HS-27A (cell line): Measurements from ENCODE around the gene ADGRL2.

ENCODE experiments used
- DNase-seq: peaks from one replicate; pipeline ENCODE4 v3.0.0-alpha.2; 2012; ENCODE audit warnings: low read depth, missing footprints

The ADGRL2 gene

DNA sequence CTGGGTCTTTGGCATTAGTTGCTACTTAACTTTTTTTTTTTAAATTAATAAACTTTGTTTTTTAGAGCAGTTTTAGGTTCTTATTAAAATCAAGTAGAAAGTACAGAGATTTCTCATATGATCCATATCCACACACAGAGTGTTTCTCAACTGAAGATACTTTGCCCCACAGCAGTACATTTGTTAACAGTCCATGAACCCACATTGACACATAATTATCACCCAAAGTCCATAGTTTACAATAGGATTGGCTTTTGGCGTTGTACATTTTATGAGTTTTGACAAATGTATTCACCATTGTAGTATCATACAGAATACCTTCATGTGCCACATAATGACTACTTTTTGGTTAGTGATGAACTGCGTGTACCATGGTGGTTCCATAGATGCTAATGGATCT, 106.8 kb downstream of the ADGRL2 start:
- DNase-seq: no peak

DNA sequence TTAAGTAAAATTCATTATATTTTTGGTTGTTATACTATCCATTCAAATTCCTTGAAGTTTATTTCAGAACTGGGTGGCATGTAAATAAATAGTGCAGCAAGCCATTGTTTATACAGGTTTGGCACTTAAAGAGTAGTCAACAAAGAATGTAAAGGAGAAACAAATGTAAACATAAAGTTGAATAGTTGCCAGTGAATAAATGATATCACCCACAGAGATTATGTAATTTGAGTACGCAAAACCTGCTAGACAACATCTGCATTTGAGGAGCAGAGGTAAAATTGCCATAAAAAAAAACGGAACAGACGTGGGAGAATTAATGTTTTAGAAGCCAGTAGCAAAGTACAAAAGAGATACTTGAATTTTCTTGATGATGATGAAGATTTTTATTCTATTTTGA, 111.6 kb downstream of the ADGRL2 start:
- no peak for DNase-seq

DNA sequence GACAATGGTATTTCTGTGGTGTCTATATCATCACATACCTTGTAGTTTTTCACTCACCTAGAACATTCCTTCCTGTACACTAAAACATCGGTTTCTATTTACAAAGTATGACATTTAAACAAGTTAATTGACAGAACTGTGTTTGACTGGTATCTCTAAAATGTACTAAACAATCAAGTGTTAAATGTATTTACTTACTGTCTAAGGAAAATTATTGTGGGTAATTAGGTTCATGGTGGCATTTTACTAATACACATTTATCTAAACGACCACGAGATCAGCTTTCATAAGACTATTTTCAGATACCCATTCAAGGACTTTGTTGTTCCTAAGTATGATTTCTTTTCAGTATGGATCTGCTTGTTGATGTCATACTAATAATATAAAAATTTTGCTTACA, 115.2 kb downstream of the ADGRL2 start:
- DNase-seq: no peak

DNA sequence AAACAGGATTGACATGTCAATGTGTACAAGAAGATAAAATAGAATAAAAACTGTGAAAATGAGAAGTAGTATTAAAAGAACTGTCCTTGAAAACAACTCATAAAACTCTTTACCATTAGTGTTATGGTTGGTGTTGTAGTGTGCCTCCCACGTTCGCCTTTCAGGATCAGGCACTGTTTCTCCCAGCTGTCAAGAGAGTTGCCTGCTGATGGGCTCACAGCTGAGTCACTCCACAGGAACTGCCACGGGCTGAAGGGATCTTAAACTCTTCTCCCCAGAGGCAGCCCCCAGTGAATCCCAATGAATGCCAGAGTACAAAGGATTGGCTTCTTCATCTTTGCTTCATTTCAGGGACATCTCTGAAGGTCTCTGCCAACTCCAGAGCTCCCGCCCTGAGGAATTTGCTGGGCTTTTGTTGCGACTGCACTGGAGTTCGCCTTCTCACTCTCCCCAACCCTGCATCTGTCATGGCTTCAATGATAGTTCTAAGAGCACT, 119.6 kb downstream of the ADGRL2 start:
- DNase-seq: no peak

DNA sequence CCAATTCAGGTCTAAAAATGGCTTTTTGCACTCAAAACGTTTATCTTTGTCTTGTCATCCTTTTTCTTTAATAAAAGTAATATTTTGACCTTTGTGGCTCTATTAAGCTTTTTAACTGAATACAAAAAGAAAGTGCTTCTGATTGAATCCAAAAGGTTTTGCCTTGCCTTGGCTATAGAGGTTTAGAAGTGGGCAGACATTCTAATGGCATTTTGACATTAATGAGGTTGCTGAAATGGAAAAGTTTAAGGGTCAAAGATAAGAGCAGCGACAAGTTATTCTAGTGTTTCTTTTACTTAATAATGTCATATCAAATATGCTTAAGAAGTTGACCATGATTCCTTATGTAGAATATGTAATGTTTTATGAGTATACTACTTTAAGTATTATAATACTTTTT, 120.2 kb downstream of the ADGRL2 start:
- DNase-seq: no peak

DNA sequence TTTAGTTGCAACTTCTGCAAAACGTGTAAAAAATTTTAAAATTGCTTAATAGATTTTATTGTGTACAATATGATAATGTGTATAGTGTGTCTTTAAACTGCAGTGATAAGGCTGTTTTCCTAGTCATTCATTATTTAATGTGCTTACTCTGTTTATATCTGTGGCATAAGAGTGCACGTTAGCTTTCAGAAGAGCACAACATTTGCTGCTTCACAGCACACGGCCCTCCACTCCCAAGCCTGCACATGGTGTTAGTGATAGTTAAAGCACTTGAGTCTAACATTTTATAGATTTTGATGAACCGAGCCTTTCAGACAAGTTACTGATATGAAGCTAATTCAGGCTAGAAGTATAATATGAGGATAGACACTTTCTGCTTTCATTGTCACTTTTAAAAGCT, 120.6 kb downstream of the ADGRL2 start:
- DNase-seq: no peak

DNA sequence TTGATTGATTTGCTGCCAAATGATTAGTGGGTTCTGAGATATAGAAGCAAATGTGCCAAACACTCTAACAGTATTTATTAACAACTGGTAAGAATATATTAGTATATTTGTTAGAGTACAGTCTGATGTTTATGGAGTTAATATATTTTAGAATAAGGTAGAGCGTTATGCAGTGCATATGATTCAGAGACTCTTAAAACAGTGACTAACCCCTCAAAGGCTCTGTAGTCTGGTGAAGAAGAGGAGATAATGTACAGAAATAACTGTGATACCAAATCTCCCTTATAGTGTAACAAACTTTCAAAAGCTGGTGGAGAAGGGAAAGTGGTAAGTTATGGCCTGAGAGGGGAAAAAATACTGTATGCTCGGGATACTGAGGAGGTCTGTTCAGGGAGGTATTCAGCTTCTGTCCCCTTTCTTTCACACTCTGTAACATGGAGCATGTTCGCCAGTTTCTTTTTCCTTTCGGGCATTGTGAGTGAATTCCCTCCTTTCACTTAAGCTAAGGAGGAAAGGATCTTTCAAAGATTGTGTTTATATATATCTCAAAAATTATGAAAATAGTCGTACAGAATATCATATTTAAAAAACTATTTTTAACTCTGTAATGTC, 121.2 kb downstream of the ADGRL2 start:
- DNase-seq: no peak

DNA sequence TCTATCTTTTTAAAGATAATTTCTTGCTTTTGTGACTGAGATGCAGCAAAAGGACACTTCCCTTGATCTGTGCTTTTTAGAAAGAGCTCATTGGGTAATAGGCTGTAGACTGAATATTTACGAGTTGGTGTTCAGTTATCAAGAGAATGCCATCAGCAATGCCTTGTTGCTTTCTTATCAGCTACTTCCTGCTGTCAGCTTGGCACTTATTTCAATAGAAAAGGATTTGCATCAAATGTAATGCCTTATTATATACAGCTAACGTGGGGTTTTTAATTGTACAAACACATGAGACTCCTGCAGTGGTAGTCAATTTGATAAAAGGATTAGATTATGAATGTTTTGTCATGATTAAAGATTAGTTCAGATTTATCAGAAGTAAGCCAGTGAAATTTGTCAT, 122.2 kb downstream of the ADGRL2 start:
- DNase-seq: no peak

DNA sequence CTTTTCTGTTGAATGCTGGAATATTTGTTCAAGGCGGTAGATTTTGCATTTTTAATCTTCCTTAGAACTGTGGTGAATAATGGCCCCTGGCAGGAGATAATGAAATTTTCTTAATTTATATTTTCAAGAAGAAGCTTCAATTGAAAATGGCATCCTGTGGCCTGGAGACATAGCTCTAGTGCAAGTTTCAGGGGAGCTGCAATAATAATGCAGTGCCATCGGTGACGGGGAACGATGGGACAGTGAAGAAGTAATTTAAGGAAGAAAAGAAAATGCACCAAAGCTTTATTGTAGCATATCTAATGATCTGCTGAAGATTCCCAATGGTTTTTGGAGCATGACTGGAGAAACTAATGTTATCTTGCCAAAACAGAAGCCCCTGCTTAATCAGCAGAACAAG, 128.4 kb downstream of the ADGRL2 start:
- no peak for DNase-seq

DNA sequence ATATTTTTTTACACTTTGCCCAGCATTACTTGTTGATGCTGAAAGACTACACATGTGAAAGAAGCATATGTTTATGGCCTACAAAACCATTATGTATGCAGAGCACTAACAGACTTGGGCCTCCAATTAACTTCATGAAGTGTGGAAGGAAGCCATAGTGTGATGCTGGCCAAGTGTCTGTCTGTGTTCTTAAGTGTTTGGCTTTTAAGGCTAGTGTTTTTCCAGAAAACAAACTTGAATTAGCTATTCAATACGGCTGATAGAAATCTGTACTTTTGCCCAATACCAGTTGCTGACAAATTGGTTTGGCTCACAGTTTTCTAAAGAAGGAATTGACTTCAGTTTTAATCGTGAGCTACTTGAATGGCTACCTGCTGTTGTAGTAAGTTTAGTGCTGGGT, 136.1 kb downstream of the ADGRL2 start:
- no peak for DNase-seq

DNA sequence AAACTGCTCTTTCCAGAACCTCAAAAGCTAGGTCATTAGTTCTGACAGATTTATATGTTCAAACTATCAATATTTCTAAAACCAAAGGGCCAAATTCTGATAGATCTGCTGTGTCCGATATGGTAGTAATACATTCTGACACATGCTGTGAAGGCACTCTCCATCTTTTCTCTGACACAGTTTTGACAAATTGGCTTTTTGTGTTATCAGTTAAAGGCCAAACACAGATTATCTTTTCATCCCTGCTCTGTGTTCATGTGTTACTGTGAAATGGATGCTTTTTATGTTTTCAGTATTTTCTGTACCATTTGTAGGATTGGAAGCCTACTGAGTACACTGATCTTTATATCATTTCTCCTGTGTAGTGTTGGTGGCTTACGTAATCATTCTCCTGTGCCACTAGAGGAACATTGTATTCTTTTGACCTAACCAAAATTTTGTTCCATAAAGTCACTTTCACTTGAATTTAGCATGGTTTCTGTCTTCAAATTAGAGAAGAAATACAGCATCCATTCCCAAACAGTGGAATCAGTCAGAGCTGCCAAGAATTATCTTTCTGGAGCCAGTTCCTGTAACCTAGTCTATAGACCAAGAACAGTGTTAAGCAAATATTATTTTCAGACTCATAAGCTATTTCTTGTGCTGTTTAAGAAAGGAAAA, 137.2 kb downstream of the ADGRL2 start:
- no peak for DNase-seq

DNA sequence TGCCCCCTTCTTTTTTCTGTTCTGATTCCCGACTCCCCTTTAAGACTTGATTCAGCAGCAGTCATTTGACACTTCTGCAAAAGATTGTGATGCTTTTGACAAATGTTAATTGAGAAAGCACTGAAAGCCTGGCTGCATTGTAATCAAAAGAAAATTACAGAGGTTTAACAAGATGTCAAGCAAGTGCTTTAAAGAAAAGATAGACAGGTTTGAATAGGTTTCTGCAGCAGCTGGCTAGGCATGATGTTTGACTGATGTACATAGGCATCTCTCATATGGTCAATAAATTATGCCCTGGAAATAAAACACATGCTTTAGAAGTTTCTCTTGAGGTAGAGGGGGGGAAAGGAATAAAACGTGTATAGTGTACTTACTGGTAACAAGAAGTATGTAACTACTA, 147.8 kb downstream of the ADGRL2 start:
- no peak for DNase-seq

DNA sequence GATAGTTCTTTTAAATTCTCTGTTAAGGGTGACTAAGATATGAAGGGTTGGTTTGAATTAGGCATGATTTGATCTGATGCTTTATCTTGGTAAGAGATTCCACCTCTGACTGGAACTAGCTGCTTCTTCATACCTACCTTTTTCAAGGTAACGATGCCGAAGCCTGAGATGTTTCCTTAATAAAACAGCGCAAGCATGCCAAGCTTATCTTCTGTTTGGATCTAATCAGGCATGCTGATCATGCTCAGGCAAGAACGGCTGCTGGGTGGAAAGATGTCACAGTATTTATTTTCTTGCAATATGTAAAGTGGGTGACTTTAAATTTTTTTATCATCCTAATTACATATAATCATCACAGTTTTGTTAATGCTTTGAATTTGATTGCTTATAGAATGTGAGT, 148.7 kb downstream of the ADGRL2 start:
- no peak for DNase-seq

DNA sequence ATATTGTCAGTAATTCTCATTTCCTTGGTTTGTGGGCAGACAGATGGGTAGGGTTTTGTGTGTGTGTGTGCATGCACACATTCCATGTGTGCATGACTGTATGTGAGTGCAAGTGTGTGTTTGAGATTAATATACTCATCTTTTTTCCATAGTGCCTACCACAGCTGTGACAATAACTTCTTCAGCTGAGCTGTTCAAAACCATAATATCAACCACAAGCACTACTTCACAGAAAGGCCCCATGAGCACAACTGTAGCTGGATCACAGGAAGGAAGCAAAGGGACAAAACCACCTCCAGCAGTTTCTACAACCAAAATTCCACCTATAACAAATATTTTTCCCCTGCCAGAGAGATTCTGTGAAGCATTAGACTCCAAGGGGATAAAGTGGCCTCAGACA, 149.3 kb downstream of the ADGRL2 start:
- DNase-seq: no peak

DNA sequence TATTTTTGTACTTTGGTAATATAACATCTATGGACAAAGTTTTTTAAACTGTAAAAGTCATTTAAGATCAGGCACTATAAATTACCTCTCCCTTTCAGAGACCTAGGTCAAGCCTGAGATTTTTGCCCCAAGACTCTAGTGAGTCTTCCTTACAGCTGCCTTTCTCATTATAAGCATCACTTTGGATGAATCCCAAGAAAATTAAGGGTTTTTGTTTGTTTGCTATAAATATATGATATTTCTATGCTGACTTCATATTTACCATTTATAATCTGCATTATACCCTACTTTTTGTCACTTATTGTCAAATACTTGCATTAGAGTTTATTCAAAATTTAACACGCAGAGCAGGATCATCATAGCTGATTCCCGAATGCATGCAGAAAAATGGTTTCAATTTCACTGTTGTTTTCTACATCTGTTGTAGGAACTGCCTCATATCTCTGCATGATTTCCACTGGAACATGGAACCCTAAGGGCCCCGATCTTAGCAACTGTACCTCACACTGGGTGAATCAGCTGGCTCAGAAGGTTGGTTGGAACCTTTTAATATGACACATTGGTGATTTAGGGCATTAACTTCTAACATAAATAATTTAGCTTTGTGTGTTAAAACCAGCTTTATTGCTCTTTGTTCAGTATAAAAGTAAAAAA, 150.0 kb downstream of the ADGRL2 start:
- no peak for DNase-seq

DNA sequence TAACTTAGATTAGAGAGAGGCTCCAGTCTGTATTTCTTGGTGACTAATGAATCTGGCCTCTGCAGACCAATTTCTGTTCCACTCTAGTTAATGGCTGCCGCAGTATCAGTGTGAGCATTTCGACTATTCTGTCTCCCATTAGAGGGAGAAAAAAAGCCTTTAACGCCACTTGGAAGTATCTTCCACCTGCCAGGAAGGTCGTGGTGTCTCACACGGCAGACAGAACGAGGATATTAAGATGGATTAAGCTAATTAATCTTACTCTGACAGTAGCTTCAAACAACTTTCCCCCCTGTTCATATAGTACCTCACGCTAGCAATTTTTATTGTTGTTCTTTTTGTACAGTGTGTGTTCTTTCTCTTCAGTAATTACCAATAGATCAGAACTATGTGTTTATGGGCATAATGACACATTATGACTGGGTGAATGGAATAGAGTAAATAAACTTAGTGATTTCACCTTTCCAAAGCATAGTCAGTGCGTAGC, 153.8 kb downstream of the ADGRL2 start:
- no peak for DNase-seq

DNA sequence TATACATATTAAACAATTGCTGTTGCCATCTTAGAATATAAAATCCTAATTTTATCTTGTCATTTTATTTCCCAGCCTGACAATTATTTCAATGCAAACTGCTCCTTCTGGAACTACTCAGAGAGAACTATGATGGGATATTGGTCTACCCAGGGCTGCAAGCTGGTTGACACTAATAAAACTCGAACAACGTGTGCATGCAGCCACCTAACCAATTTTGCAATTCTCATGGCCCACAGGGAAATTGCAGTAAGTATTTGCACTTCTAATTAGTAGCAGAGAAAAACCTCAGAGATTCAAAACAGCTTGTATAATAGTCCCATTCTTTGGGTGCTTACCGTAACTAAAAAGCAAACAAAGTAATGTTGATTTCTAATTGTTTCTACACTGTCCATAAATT, 167.2 kb downstream of the ADGRL2 start:
- DNase-seq: no peak

DNA sequence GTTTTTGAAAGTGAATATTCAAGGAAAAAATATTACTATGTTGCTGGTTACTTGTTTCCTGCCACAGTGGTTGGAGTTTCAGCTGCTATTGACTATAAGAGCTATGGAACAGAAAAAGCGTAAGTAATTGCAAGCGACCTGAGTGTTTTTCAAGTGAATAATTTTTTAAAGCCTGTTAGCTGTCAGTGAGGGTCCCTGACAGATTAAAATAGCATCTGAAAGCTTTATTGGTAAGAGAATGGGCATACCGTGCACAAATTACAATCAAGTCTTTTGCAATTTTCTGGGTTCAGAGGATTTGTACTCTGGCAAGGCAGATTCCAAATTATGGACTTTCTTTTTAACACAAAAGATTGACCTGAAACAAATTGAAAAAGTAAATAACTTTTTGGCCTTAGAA, 169.7 kb downstream of the ADGRL2 start:
- DNase-seq: no peak

DNA sequence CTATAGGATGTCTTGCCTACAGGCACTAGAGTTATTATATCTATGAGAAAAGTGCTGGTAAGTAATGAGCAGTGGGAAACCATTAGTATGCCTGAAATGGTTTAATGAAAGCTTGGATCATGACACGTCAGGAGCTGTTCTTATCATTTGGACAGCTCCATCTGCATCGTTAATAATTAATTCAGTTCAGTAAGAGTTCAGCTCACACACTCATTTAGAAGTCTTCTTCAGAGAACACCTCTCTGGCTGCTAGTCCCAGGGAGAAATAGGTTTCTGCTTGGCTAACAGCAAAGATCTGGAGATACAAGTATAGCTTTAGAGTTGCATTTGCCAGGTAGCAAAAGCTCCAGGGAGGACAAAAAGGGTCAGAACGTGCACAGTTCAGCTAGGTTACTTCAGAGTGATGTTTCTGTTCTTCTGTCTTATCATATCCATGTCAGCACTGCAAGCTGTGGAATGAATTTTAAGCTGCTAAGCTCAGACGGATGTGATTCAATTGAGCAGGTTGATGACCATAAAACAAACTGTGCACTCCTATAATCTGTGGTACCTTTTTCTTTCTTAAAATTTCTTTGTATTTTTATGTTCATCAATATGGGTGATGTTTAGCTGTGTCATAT, 173.6 kb downstream of the ADGRL2 start:
- no peak for DNase-seq

DNA sequence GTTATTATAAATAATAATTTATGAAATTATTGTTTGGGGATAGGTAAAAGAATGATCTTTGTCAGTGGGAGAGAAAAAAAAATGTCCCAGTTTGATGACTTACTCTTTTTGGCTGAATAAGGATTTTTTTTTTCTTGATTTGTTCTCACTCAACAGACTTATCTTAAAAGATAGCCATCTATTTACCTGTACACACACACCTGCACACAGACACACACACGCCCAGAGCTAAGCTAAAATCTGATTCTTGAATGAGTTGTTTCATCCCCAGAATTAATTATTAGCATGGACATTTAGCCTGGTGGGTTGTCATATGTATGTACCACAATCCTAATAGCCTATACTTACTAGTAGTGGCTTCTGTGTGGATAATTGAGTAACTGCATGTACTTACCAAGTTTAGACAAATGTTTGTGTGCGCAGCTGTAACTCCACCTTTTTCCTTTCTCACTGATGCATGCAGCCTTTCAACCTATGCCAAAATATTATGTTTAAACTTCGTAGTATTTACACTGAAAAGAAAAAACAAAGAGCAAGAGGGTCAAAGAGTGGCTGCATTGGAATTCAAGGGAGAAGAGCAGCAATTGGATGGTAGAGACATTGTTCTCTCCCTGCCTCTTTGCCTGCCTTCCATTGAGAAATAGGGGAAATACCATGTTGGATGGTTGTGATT, 174.3 kb downstream of the ADGRL2 start:
- DNase-seq: no peak

DNA sequence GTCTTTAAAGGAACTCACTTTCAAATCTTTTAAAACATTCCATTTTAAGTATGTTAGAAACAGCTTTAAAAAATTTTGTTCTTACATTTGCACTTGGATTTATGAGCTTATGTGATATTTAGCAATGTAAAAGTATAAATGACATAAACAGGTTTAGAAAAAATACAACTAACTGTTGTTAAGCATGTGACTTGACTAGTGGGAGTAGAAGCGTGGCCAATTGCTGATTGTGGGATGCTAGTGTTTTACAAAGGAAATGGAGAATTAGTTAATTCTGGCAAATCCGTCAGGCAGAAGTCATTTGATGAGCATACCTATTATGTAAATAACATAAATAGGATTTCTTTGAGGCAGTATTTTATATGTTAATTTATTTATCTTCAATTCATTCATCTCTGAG, 175.8 kb downstream of the ADGRL2 start:
- DNase-seq: no peak

DNA sequence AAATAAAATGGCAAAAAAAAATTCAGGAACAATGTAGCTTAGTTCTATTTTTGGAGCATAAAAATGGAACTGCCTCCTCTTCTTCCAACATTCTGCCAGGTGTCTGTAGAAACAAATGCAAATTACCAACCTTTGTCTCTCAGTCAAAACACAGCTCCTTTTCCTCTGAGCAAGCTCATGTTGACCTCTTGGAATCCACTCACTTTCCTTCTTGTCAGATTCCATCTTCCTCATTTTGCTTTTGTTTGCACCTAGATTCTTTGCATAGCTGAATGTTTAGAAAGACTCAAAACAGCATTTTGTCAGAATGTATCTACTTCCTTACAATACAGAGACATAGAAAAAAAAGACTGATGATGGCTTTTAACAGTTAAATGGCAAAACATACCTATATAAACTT, 178.2 kb downstream of the ADGRL2 start:
- DNase-seq: no peak
